Left lung (tissue), 14 donors: Measurements from ENCODE around the gene NPM1. TPM values are rescaled to one million over a fixed set of nuclear protein-coding genes. Genes with fewer than 3 reads are reported as not detected.

Source experiments
- ATAC-seq: fragments of 200-7000 bp; cut with Tn5 transposase; one replicate; pipeline ENCODE4 v1.9.1; 2020; ENCODE audit warnings: moderate library complexity
- DNase-seq, 4 donors: peaks; one replicate each; pipeline ENCODE4 v3.0.0-alpha.2; 2013 to 2020
- H3K27ac ChIP-seq, 2 donors: fragments of 200-600 bp; sonication (generic) in 1 of 2; one replicate each; pipeline versions ENCODE4 v1.5.0 to v1.8.0; 2020 to 2021
- H3K27me3 ChIP-seq, 2 donors: fragments of 200-600 bp; sonication (generic) in 1 of 2; one replicate each; pipeline versions ENCODE4 v1.5.0 to v1.8.0; 2020 to 2021
- H3K36me3 ChIP-seq, 2 donors: fragments of 200-600 bp; sonication (generic) in 1 of 2; one replicate each; pipeline versions ENCODE4 v1.5.0 to v1.8.0; 2020 to 2021
- H3K4me1 ChIP-seq, 2 donors: fragments of 200-600 bp; one replicate each; pipeline ENCODE4 v1.8.0; 2021
- H3K4me3 ChIP-seq, 2 donors: fragments of 200-600 bp; sonication (generic) in 1 of 2; one replicate each; pipeline versions ENCODE4 v1.5.0 to v1.8.0; 2020 to 2021; ENCODE audit warnings: mild to moderate bottlenecking in 1 of 2
- H3K9me3 ChIP-seq, 2 donors: fragments of 200-600 bp; sonication (generic) in 1 of 2; one replicate each; pipeline versions ENCODE4 v1.5.0 to v1.8.0; 2020 to 2021
- CTCF ChIP-seq, 2 donors: fragments of 200-600 bp; sonication (generic) in 1 of 2; IDR thresholded peaks; one replicate each; pipeline versions ENCODE4 v1.5.0 to v1.8.0; 2021; ENCODE audit warnings: antibody characterized with exemption in 2 of 2
- intact Hi-C, 2 donors: fragments of 100-400 bp; cut with DNase I; formaldehyde crosslinking; loops; one replicate each; pipeline versions ENCODE4 v1.11.2 to v1.14.2; 2022
- long read RNA-seq, 12 donors: library from polyadenylated mRNA in 2 of 12; unstranded in 2 of 12; transcript quantifications; one replicate each; pipeline ENCODE4 v2.0.0 and lab custom pipeline, GENCODE V29; 2019 to 2026
- polyA plus RNA-seq, 6 donors: library from polyadenylated mRNA; unstranded; fragments of 120-200 nt; gene quantifications; one replicate each; pipeline ENCODE4 v1.2.1, GENCODE V29; 2013; ENCODE audit not compliant: insufficient read length in 6 of 6
- total RNA-seq, 2 donors: library from RNA; stranded (reverse); fragmentation: NEBNext Ultra II Directional; extraction: Animal tissue kit (Norgen Biotek cat#: 25700); gene quantifications; one replicate each; pipeline ENCODE4 v1.2.1, GENCODE V29; 2021
- donor health status: DM: no; HTN: yes; CAD: no.
- donor health status: DM: no; HTN: no; CAD: no.

The NPM1 gene
- 100 to 1,000 TPM; 580 to 727 TPM for total RNA-seq
- 1,000 to 10,000 TPM; 1,877 to 2,178 (median 2,021) TPM for polyA plus RNA-seq
- long read RNA-seq, donor 1, transcript NPM1-203 (10 exons, 1,598 nt): minor isoform, 43 of 1,406 reads
- long read RNA-seq, donor 1, transcript NPM1-205 (5 exons, 670 nt): minor isoform, 40 of 1,406 reads
- long read RNA-seq, donor 1, transcript NPM1-202 (10 exons, 1,237 nt): minor isoform, 25 of 1,406 reads
- long read RNA-seq, donor 1, transcript NPM1-201 (11 exons, 1,758 nt): major isoform, 722 of 1,406 reads
- long read RNA-seq, donor 1, partial matches to known transcripts: 504 of 1,406 reads
- long read RNA-seq, donor 1, other reads (novel, unspliced or antisense): 58 of 1,406 reads
- long read RNA-seq, donor 2, transcript NPM1-202 (10 exons, 1,237 nt): minor isoform, 10 of 1,070 reads
- long read RNA-seq, donor 2, transcript NPM1-203 (10 exons, 1,598 nt): minor isoform, 36 of 1,070 reads
- long read RNA-seq, donor 2, transcript NPM1-201 (11 exons, 1,758 nt): major isoform, 554 of 1,070 reads
- long read RNA-seq, donor 2, transcript NPM1-205 (5 exons, 670 nt): minor isoform, 32 of 1,070 reads
- long read RNA-seq, donor 2, partial matches to known transcripts: 389 of 1,070 reads
- long read RNA-seq, donor 2, other reads (novel, unspliced or antisense): 33 of 1,070 reads
- long read RNA-seq, donor 3, transcript NPM1-205 (5 exons, 670 nt): minor isoform, 35 of 938 reads
- long read RNA-seq, donor 3, transcript NPM1-202 (10 exons, 1,237 nt): minor isoform, 20 of 938 reads
- long read RNA-seq, donor 3, transcript NPM1-203 (10 exons, 1,598 nt): minor isoform, 47 of 938 reads
- long read RNA-seq, donor 3, transcript NPM1-201 (11 exons, 1,758 nt): major isoform, 619 of 938 reads
- long read RNA-seq, donor 3, partial matches to known transcripts: 157 of 938 reads
- long read RNA-seq, donor 3, other reads (novel, unspliced or antisense): 52 of 938 reads
- long read RNA-seq, donor 4, transcript NPM1-201 (11 exons, 1,758 nt): major isoform, 273 of 424 reads
- long read RNA-seq, donor 4, transcript NPM1-202 (10 exons, 1,237 nt): minor isoform, 9 of 424 reads
- long read RNA-seq, donor 4, transcript NPM1-205 (5 exons, 670 nt): minor isoform, 5 of 424 reads
- long read RNA-seq, donor 4, transcript NPM1-203 (10 exons, 1,598 nt): minor isoform, 58 of 424 reads
- long read RNA-seq, donor 4, partial matches to known transcripts: 49 of 424 reads
- long read RNA-seq, donor 4, other reads (novel, unspliced or antisense): 30 of 424 reads
- long read RNA-seq, donor 5, transcript NPM1-202 (10 exons, 1,237 nt): minor isoform, 18 of 1,052 reads
- long read RNA-seq, donor 5, transcript NPM1-203 (10 exons, 1,598 nt): minor isoform, 41 of 1,052 reads
- long read RNA-seq, donor 5, transcript NPM1-205 (5 exons, 670 nt): minor isoform, 31 of 1,052 reads
- long read RNA-seq, donor 5, transcript NPM1-201 (11 exons, 1,758 nt): major isoform, 618 of 1,052 reads
- long read RNA-seq, donor 5, partial matches to known transcripts: 286 of 1,052 reads
- long read RNA-seq, donor 5, other reads (novel, unspliced or antisense): 39 of 1,052 reads
- long read RNA-seq, donor 6, transcript NPM1-205 (5 exons, 670 nt): minor isoform, 23 of 1,230 reads
- long read RNA-seq, donor 6, transcript NPM1-203 (10 exons, 1,598 nt): minor isoform, 53 of 1,230 reads
- long read RNA-seq, donor 6, transcript NPM1-201 (11 exons, 1,758 nt): major isoform, 720 of 1,230 reads
- long read RNA-seq, donor 6, transcript NPM1-202 (10 exons, 1,237 nt): minor isoform, 19 of 1,230 reads
- long read RNA-seq, donor 6, partial matches to known transcripts: 329 of 1,230 reads
- long read RNA-seq, donor 6, other reads (novel, unspliced or antisense): 72 of 1,230 reads
- long read RNA-seq, donor 7, transcript NPM1-202 (10 exons, 1,237 nt): minor isoform, 8 of 514 reads
- long read RNA-seq, donor 7, transcript NPM1-201 (11 exons, 1,758 nt): major isoform, 302 of 514 reads
- long read RNA-seq, donor 7, transcript NPM1-205 (5 exons, 670 nt): minor isoform, 21 of 514 reads
- long read RNA-seq, donor 7, transcript NPM1-203 (10 exons, 1,598 nt): minor isoform, 27 of 514 reads
- long read RNA-seq, donor 7, partial matches to known transcripts: 118 of 514 reads
- long read RNA-seq, donor 7, other reads (novel, unspliced or antisense): 26 of 514 reads
- long read RNA-seq, donor 8, transcript NPM1-202 (10 exons, 1,237 nt): minor isoform, 11 of 451 reads
- long read RNA-seq, donor 8, transcript NPM1-205 (5 exons, 670 nt): minor isoform, 26 of 451 reads
- long read RNA-seq, donor 8, transcript NPM1-201 (11 exons, 1,758 nt): major isoform, 293 of 451 reads
- long read RNA-seq, donor 8, transcript NPM1-203 (10 exons, 1,598 nt): minor isoform, 21 of 451 reads
- long read RNA-seq, donor 8, partial matches to known transcripts: 82 of 451 reads
- long read RNA-seq, donor 8, other reads (novel, unspliced or antisense): 11 of 451 reads
- long read RNA-seq, donor 9, partial matches to known transcripts: 0 of 1 reads
- long read RNA-seq, donor 9, other reads (novel, unspliced or antisense): 0 of 1 reads
- long read RNA-seq, donor 10, transcript NPM1-202 (10 exons, 1,237 nt): minor isoform, 18 of 502 reads
- long read RNA-seq, donor 10, transcript NPM1-201 (11 exons, 1,758 nt): major isoform, 328 of 502 reads
- long read RNA-seq, donor 10, transcript NPM1-203 (10 exons, 1,598 nt): minor isoform, 69 of 502 reads
- long read RNA-seq, donor 10, partial matches to known transcripts: 56 of 502 reads
- long read RNA-seq, donor 10, other reads (novel, unspliced or antisense): 29 of 502 reads
- long read RNA-seq, donor 11, transcript NPM1-203 (10 exons, 1,598 nt): minor isoform, 8 of 295 reads
- long read RNA-seq, donor 11, transcript NPM1-202 (10 exons, 1,237 nt): minor isoform, 7 of 295 reads
- long read RNA-seq, donor 11, transcript NPM1-201 (11 exons, 1,758 nt): major isoform, 192 of 295 reads
- long read RNA-seq, donor 11, transcript NPM1-212 (2 exons, 640 nt): minor isoform, 10 of 295 reads
- long read RNA-seq, donor 11, partial matches to known transcripts: 70 of 295 reads
- long read RNA-seq, donor 11, other reads (novel, unspliced or antisense): 6 of 295 reads
- long read RNA-seq, donor 12, transcript NPM1-201 (11 exons, 1,758 nt): major isoform, 452 of 765 reads
- long read RNA-seq, donor 12, transcript NPM1-202 (10 exons, 1,237 nt): minor isoform, 10 of 765 reads
- long read RNA-seq, donor 12, transcript NPM1-205 (5 exons, 670 nt): minor isoform, 34 of 765 reads
- long read RNA-seq, donor 12, transcript NPM1-203 (10 exons, 1,598 nt): minor isoform, 38 of 765 reads
- long read RNA-seq, donor 12, partial matches to known transcripts: 190 of 765 reads
- long read RNA-seq, donor 12, other reads (novel, unspliced or antisense): 35 of 765 reads

- Histone ChIP-seq H3K4me3 (peak within 1 kb of the TSS; percentile 58 to 81), H3K36me3 (peaks cover 0 to 21% of the 10 kb centered on the region in 2 donors), H3K27me3 (no peaks in the 10 kb centered on the region), H3K4me1 (peaks cover 20 to 42% of the 10 kb centered on the region in 2 donors), H3K9me3 (no peaks in the 10 kb centered on the region), H3K27ac (peak within 1 kb of the TSS; percentile 89 to 91)
- no peak for TF ChIP-seq CTCF (IDR thresholded peaks at IDR 0.05)
- peak; percentile 95 for ATAC-seq
- intact Hi-C loops: no loop called here
- peak; percentile 98 to 100 (median 98) for DNase-seq
Observed at GRCh38 chr5:171387345-171387969, at the start of gene NPM1. Gene NPM1 (plus strand): TSS chr5:171387849. CDS start chr5:171387949, 100 bp downstream.

- no peak overlapping the region for H3K4me3 ChIP-seq
- peaks cover 12 to 81% of the 10 kb centered on the region in 2 donors for H3K27me3 ChIP-seq
- no peaks in the 10 kb centered on the region for H3K9me3 ChIP-seq
- intact Hi-C loops: no loop called here
- no peak for DNase-seq
- TF ChIP-seq CTCF (IDR thresholded peaks at IDR 0.05): no peak
- no peaks in the 10 kb centered on the region for H3K36me3 ChIP-seq
- H3K27ac ChIP-seq: no peak overlapping the region
- H3K4me1 ChIP-seq: peaks cover 0 to 7% of the 10 kb centered on the region in 2 donors
- no peak for ATAC-seq
Observed at GRCh38 chr5:171340042-171340441, 47.6 kb upstream of the NPM1 start.

GRCh38 chr5:171340491-171340890 is 47.2 kb upstream of the NPM1 start:
- intact Hi-C loops: no loop called here
- Histone ChIP-seq H3K4me3 (no peak overlapping the region), H3K27me3 (peaks cover 12 to 76% of the 10 kb centered on the region in 2 donors)

More at GRCh38 chr5:171340491-171340890, 47.2 kb upstream of the NPM1 start:
- H3K4me1 ChIP-seq: peaks cover 0 to 7% of the 10 kb centered on the region in 2 donors
- no peak for DNase-seq
- no peak for TF ChIP-seq CTCF (IDR thresholded peaks at IDR 0.05)
- H3K36me3 ChIP-seq: no peaks in the 10 kb centered on the region
- H3K27ac ChIP-seq: no peak overlapping the region
- no peaks in the 10 kb centered on the region for H3K9me3 ChIP-seq
- no peak for ATAC-seq
